Left ventricle myocardium inferior (tissue), 1 donor: Measurements from ENCODE around the gene KCTD7. TPM values are rescaled to one million over a fixed set of nuclear protein-coding genes. Genes with fewer than 3 reads are reported as not detected.
"Not testable (repeated sequence)": the region's sequence is repeated elsewhere in the genome, so short reads cannot be mapped to it uniquely, and the experiment has no call there.

ENCODE experiments used
- DNase-seq: peaks from one replicate; pipeline ENCODE4 v3.0.0-alpha.2; 2020
- H3K27ac ChIP-seq: fragments of 200-600 bp; replicated peaks from 2 replicates; pipeline ENCODE4 v1.8.0; 2021
- H3K27me3 ChIP-seq: fragments of 200-600 bp; 2 replicates; pipeline ENCODE4 v1.8.0; 2021; ENCODE audit warnings: low read depth
- H3K36me3 ChIP-seq: fragments of 200-600 bp; 2 replicates; pipeline ENCODE4 v1.8.0; 2021
- H3K4me1 ChIP-seq: fragments of 200-600 bp; 2 replicates; pipeline ENCODE4 v1.8.0; 2021
- H3K4me3 ChIP-seq: fragments of 200-600 bp; 2 replicates; pipeline ENCODE4 v1.8.0; 2021; ENCODE audit warnings: mild to moderate bottlenecking, moderate library complexity
- H3K9me3 ChIP-seq: fragments of 200-600 bp; replicated peaks from 2 replicates; pipeline ENCODE4 v1.8.0; 2021
- intact Hi-C: fragments of 100-400 bp; cut with micrococcal nuclease; formaldehyde crosslinking; loops from one replicate; pipeline ENCODE4 v1.11.0; 2022
- long read RNA-seq: library from polyadenylated mRNA; unstranded; transcript quantifications from one replicate; pipeline ENCODE4 v2.0.0, GENCODE V29; 2021
- total RNA-seq: library from RNA; stranded (reverse); fragmentation: NEBNext Ultra II Directional; extraction: Animal tissue kit (Norgen Biotek cat#: 25700); gene quantifications from one replicate; pipeline ENCODE4 v1.2.1, GENCODE V29; 2021
- TF ChIP-seq, protein P1 (sequence below): fragments of 200-600 bp; IDR thresholded peaks from 2 replicates; pipeline ENCODE4 v1.8.0; 2021; ENCODE audit warnings: antibody characterized with exemption, mild to moderate bottlenecking, borderline replicate concordance
- donor health status: DM: no; HTN: yes; CAD: no; lungs with severe emphysema.

Gene KCTD7
- total RNA-seq, result 10.8 TPM
- long read RNA-seq, full-length matches to known transcripts, result 5 of 11 reads
- long read RNA-seq, partial matches to known transcripts, result 2 of 11 reads
- long read RNA-seq, other reads (novel, unspliced or antisense), result 4 of 11 reads

DNA sequence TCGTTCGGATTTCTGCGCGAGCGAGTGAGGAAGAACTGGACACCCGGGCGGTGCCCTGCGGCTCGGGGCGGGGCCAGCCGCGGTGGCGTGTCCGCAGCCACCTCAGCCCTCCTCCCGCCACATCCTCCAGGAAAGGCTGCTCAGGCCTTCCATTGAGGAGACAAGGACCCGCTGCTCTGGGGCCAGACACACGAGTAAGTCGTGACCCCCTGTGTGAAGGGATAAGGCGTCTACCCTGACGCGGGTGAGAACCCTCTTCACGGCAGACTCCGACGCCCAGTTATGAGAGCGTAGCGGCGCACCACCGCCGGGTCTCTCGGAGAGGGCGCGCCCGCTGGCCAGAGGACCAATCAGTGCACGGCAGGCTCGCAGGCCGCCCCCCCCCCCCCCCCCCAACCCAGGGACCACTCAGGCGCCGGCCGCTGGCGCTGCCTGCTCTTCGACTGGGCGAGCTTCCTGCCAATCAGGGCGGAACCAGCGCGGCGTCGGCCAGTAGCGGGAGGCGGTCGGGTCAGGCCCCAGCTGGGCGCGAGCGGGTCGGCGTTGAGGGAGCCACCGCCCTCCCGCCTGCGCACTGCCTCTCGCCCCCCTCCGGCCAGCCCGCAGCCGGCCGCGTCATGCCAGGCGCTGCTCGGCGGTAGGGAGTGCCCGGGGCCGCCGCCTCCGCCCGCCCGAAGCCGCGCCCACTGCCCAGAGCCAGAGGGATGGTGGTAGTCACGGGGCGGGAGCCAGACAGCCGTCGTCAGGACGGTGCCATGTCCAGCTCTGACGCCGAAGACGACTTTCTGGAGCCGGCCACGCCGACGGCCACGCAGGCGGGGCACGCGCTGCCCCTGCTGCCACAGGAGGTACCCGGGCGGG is at the start of gene KCTD7:
Gene KCTD7, plus strand, starts transcription at position 521 of the 861 bp plus-strand sequence. Its CDS starts 184 bp downstream, at position 705.
- DNase-seq, result peak; percentile 98
- no peaks in the 10 kb centered on the region for H3K9me3 ChIP-seq
- peak within 1 kb of the TSS; percentile 99 for H3K27ac ChIP-seq
- TF ChIP-seq, protein P1, sequence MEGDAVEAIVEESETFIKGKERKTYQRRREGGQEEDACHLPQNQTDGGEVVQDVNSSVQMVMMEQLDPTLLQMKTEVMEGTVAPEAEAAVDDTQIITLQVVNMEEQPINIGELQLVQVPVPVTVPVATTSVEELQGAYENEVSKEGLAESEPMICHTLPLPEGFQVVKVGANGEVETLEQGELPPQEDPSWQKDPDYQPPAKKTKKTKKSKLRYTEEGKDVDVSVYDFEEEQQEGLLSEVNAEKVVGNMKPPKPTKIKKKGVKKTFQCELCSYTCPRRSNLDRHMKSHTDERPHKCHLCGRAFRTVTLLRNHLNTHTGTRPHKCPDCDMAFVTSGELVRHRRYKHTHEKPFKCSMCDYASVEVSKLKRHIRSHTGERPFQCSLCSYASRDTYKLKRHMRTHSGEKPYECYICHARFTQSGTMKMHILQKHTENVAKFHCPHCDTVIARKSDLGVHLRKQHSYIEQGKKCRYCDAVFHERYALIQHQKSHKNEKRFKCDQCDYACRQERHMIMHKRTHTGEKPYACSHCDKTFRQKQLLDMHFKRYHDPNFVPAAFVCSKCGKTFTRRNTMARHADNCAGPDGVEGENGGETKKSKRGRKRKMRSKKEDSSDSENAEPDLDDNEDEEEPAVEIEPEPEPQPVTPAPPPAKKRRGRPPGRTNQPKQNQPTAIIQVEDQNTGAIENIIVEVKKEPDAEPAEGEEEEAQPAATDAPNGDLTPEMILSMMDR, result no peak
- H3K36me3 ChIP-seq, result peaks cover 9% of the 10 kb centered on the region
- H3K4me3 ChIP-seq, result peak within 1 kb of the TSS; percentile 82
- H3K27me3 ChIP-seq, result no peaks in the 10 kb centered on the region
- peaks cover 27% of the 10 kb centered on the region for H3K4me1 ChIP-seq
- intact Hi-C loops, result no loop called here

DNA sequence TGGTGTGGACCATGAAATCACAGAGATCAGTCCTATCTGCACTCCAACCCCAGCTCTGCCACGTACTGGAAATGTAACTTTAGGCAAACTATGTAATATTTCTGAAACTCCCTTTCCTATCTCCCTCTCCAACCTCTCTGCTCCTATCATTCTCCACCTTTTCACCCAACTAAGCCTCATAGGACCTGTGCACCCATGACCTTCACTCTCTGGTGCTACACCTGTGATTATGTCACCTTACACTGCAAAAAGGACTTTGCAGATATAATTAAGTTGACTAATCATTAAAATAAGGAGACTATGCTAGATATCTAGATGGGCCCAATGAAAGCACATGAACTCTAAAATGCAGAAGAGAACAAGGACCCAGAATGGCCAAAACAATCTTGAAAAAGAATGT is 48.3 kb upstream of the KCTD7 start:
- H3K27me3 ChIP-seq, H3K4me3 ChIP-seq, intact Hi-C loops, H3K9me3 ChIP-seq, DNase-seq, H3K27ac ChIP-seq: not testable (repeated sequence)
- Histone ChIP-seq H3K36me3 (peaks cover 26% of the 10 kb centered on the region), H3K4me1 (peaks cover 23% of the 10 kb centered on the region)

DNA sequence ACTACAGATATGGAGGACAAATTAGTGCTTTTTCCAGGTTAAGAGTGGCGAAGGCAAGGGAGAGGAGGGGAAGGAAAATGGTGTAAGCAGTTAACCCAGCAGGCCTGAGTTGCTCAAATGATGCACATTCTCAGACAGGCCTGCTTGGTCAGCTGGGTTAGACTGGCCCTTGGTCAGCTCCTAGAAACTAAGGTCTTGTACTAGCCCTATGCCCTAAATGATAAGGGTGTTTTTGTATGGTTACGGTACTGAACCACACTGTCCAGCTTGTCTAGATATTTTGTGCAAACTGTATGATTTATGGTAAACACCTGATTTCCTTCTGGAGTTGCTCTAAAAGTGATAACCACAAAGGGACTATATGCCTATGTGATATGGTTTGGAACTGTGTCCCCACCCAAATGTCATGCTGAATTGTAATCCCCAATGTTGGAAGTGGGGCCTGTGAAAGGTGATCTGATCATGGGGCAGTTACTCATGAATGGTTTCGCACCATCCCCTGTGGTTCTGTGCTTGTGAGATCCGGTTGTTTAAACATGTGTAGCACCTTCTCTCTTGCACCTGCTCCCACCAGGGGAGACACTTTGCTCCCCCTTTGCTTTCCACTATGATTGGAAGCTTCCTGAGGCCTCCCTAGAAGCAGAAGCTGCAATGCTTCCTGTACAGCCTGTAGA is 45.7 kb upstream of the KCTD7 start:
- H3K4me3 ChIP-seq, H3K27me3 ChIP-seq, H3K9me3 ChIP-seq, H3K27ac ChIP-seq, intact Hi-C loops, DNase-seq: not testable (repeated sequence)
- Histone ChIP-seq H3K4me1 (peaks cover 29% of the 10 kb centered on the region), H3K36me3 (peaks cover 12% of the 10 kb centered on the region)

DNA sequence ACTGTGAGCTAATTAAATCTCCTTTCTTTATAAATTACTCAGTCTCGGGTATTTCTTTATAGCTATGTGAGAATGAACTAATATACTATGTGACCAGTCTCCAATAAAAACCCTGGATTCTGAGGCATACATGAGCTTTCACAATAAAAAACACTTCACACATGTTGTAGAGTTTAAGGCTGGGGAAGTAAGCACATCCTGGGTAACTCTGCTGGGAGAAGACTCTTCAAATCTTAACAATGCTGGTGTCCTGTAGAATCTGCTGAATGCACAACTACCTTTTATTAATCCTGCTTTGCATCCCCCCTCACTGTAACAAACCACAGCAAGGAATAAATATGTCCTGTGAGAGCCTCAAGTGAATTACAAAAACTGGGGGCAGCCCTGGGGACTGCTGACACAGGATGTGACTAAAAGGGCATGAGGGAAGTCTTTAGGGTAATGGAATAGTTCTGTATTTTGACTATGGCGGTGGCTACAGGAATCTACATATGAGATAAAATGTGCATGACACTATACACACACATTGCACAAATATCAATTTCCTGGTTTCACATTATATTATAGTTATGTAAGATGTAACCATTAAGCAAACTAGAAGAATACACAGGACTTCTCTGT is 45.1 kb upstream of the KCTD7 start:
- H3K36me3 ChIP-seq, result peaks cover 12% of the 10 kb centered on the region
- no peaks in the 10 kb centered on the region for H3K27me3 ChIP-seq
- H3K27ac ChIP-seq, result no peak overlapping the region
- TF ChIP-seq, protein P1, result no peak
- DNase-seq, result no peak
- H3K4me1 ChIP-seq, result peaks cover 29% of the 10 kb centered on the region
- H3K4me3 ChIP-seq, result no peak overlapping the region
- no peaks in the 10 kb centered on the region for H3K9me3 ChIP-seq
- intact Hi-C loops, result no loop called here

DNA sequence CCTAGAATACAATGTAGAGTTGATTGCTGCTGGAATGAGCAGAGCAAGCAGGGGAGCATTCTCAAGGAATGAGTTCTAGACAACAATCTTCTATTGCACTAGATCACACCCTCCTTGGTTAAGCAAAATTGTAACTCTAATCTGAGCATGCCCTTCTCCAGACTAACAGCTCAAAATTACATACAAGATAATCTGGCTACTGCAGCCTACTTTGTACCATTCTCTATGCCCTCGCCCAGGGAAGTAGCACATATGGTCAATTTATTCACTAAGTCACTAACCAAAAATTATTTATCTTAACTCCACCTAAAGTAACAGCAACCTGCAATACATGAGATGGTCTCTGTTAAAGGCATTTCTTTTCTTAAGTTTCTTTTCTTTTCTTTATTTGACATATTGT is 42.5 kb upstream of the KCTD7 start:
- TF ChIP-seq, protein P1, result no peak
- H3K27ac ChIP-seq, result no peak overlapping the region
- H3K4me3 ChIP-seq, result no peak overlapping the region
- intact Hi-C loops, result no loop called here
- H3K4me1 ChIP-seq, result peaks cover 55% of the 10 kb centered on the region
- H3K27me3 ChIP-seq, result no peaks in the 10 kb centered on the region
- no peaks in the 10 kb centered on the region for H3K9me3 ChIP-seq
- DNase-seq, result no peak
- H3K36me3 ChIP-seq, result peaks cover 12% of the 10 kb centered on the region

DNA sequence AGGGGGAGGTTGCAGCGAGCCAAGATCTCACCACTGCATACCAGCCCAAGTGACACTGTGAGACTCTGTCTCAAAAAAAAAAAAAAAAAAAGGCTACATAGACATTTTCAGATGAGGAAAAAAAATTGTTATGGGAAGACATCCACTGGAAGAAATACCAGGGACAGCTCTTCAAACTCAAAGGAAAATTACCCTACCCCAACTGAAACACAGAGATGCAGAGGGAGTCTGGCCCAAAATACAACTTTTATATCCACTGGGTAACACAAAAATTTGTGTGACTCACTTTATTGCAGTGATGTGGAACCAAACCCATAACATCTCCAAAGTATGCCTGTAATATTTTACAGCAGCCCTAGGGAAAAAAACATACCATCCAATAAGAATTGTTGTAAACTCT is 40.5 kb upstream of the KCTD7 start:
- H3K4me3 ChIP-seq, H3K27me3 ChIP-seq, DNase-seq, intact Hi-C loops, H3K27ac ChIP-seq, H3K9me3 ChIP-seq, H3K36me3 ChIP-seq: not testable (repeated sequence)
- H3K4me1 ChIP-seq, result peaks cover 73% of the 10 kb centered on the region

DNA sequence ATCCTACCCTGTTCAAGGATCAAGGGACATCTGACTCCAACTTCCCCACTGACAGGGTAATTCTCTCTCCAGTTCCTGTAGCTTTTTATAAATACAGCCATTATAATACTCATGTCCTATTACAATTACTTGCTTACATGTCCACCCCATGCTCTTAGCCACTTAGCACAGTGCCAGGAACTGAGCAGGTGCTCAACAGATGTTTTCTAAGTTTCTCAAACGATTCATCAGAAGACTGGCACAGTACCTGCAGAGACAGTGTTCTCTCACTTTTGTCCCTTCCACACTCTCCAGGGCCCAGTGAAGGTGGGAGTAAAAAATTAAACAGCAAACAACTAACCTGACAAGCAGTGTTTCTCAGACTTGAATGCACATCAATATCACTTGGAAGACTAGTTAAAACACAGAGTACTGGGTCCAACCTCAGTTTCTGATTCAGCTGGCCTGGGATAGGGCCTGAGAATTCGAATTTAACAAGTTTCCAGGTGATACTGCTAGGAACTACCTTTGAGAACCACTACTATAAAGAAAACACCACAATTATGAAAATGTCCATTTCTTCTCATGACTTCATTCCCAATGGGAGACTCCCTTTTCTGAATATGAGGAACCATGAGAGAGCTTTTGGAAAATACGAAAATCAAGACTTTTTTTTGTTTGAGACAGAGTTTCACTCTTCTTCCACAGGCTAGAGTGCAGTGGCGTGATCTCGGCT is 39.7 kb upstream of the KCTD7 start:
- H3K27me3 ChIP-seq, intact Hi-C loops, H3K27ac ChIP-seq: not testable (repeated sequence)

DNA sequence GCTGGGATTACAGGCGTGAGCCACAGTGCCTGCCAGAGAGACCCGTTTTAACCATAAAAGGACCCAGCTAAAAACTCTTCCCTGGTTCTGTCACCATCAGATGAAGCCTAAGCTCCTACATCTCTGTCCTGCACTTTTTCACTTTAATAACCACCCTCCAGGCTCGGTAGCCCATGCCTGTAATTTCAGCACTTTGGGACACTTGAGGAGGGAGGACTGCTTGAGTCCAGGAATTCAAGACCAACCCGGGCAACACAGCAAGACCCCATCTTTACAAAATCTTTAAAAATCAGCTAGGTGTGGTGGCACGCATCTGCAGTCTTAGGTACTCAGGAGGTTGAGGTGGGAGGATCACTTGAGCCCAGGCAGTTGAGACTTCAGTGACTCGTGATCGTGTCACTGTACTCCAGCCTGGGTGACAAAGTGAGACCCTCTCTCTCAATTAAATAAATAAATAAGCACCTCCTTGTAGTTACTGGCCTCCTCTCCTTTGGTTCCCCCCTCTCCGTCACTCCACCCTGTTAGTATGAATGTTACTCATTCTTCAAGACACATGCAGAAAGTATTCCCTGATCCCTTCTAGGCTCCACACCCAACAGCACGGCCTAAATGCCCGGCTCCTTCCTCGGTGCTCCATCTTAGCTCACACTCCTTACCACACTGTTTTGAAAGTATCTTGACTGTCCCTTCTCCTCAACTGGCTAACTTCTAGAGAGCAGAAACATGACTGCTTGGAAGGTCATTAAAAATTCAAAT is 38.2 kb upstream of the KCTD7 start:
- DNase-seq, result not testable (repeated sequence)

More for the DNA sequence above, 39.7 kb upstream of the KCTD7 start:
- H3K36me3 ChIP-seq, H3K4me3 ChIP-seq, H3K9me3 ChIP-seq, DNase-seq: not testable (repeated sequence)
- H3K4me1 ChIP-seq, result peaks cover 73% of the 10 kb centered on the region

More for the DNA sequence above, 38.2 kb upstream of the KCTD7 start:
- H3K4me3 ChIP-seq, result peak overlapping the region; percentile 83
- intact Hi-C loops, H3K9me3 ChIP-seq, H3K27me3 ChIP-seq, H3K36me3 ChIP-seq: not testable (repeated sequence)
- H3K4me1 ChIP-seq, result peaks cover 62% of the 10 kb centered on the region
- peak overlapping the region; percentile 93 for H3K27ac ChIP-seq
